ENCODE data around the gene LMTK3. TPM values are rescaled to one million over a fixed set of nuclear protein-coding genes. Genes with fewer than 3 reads are reported as not detected.

The LMTK3 gene
- total and polyA plus RNA-seq, 9 of the 15 experiments (the other 6 are each of a cell fraction or from before 2014, with no cell fraction given): 0.35 to 12.3 (median 2.0) TPM; not detected in 2

GRCh38 chr19:48481846-48482639, 29.6 kb downstream of the LMTK3 start:
- ATAC-seq (no peak), FAIRE-seq (no peak), DNase-seq (ENCODE audit: extremely low read depth in 1 of 4, low spot score in 3 of 4) (no peak)
- WGBS (ENCODE audit: insufficient coverage, low coverage, missing lambda C conversion rate): 41% methylated on average over 7 of the region's 7 CpGs
- Histone ChIP-seq H3K9ac (ENCODE audit: insufficient read depth in 1 of 2, low read depth in 2 of 2, low read length in 2 of 2) (peak overlapping the region in 1 of 2 experiments; percentile 23; a peak in 1 of 4 replicates), H3K4me2 (ENCODE audit: insufficient read depth, low read length) (no peak overlapping the region), H3K9me1 (ENCODE audit: control insufficient read depth, insufficient read depth, low read length) (no peaks in the 10 kb centered on the region), H3K9me3 (replicated peaks; ENCODE audit: control insufficient read depth, insufficient read depth, low read depth, low read length) (no peaks in the 10 kb centered on the region), H3K27ac (ENCODE audit: extremely low read depth, low read depth, low read length) (no peak overlapping the region), H4K20me1 (replicated peaks; ENCODE audit: control insufficient read depth, insufficient read depth, low read length) (no peaks in the 10 kb centered on the region), H3K4me3 (no peak overlapping the region), H3K4me1 (replicated peaks in 1 of 2; ENCODE audit: control insufficient read depth in 2 of 2, insufficient read depth in 2 of 2, low read length in 2 of 2) (peaks cover 0 to 19% of the 10 kb centered on the region in 2 experiments; a peak in 2 of 5 replicates), H2AFZ (ENCODE audit: low read depth, low read length) (no peak overlapping the region), H3K79me2 (ENCODE audit: control insufficient read depth, insufficient read depth, low read length) (no peaks in the 10 kb centered on the region), H3K27me3 (ENCODE audit: control insufficient read depth in 2 of 2, insufficient read depth in 2 of 2, low read length in 2 of 2) (no peaks in the 10 kb centered on the region), H3K36me3 (ENCODE audit: control insufficient read depth, insufficient read depth, low read length) (peaks cover 25% of the 10 kb centered on the region; the same call in 1 of the 3 replicates)
- BruUV-seq (replicated peaks): TSS peak; percentile 35
- ChIA-PET CTCF (ENCODE audit: low intra/inter-chr PET ratio) (no interaction called here), POLR2A (interaction anchor here (0.6 to 1.7 kb wide), 3 partner anchors 9 to 1002 kb away, joined by 3 to 7 read pairs (median 3); no protein-coding TSS in a partner anchor)
- intact Hi-C loops (cut with micrococcal nuclease) (no loop called here), in situ Hi-C loops (cut with MboI) (no loop called here)
- TF ChIP-seq SREBF2 (CRISPR knock-in tag; IDR thresholded peaks at IDR 0.05): no peak
- TF ChIP-seq EHMT2 (IDR thresholded peaks at IDR 0.05): no peak
- no peak for TF ChIP-seq GTF2F1 (IDR thresholded peaks at IDR 0.05; ENCODE audit: low read depth, low read length)
- no peak for TF ChIP-seq TAF7 (tag; IDR thresholded peaks at IDR 0.05)
- no peak for TF ChIP-seq DNMT1 (IDR thresholded peaks at IDR 0.05)
- no peak for TF ChIP-seq U2AF1 (optimal IDR thresholded peaks at IDR 0.05; ENCODE audit: low read depth, low read length)
- no peak for TF ChIP-seq TFAM (CRISPR knock-in tag; conservative IDR thresholded peaks at IDR 0.05)
- peak; percentile 83; the same call in 1 of the 2 replicates for TF ChIP-seq POLR2AphosphoS2 (IDR thresholded peaks at IDR 0.05; ENCODE audit: low read length)
- TF ChIP-seq POLR2B (IDR thresholded peaks at IDR 0.05; ENCODE audit: low read depth, partially characterized antibody): peak; percentile 14
- no peak for TF ChIP-seq CSDE1 (IDR thresholded peaks at IDR 0.05)
- TF ChIP-seq FOXA3 (CRISPR knock-in tag; conservative IDR thresholded peaks at IDR 0.05 in 1 of 2, IDR thresholded peaks at IDR 0.05 in 1 of 2): no peak
- TF ChIP-seq PML (IDR thresholded peaks at IDR 0.05; ENCODE audit: low read length): 0 out of 2 replicates have a peak, but pooled peaks have one; percentile 7
- no peak for TF ChIP-seq HMG20B (CRISPR knock-in tag; IDR thresholded peaks at IDR 0.05)
- TF ChIP-seq SAFB (IDR thresholded peaks at IDR 0.05; ENCODE audit: borderline replicate concordance, low read depth, low read length): no peak
- peak; percentile 58; the same call in 1 of the 2 replicates for TF ChIP-seq POLR2A (conservative IDR thresholded peaks at IDR 0.05)
- peak; percentile 24; the same call in 1 of the 2 replicates for TF ChIP-seq SUPT5H (IDR thresholded peaks at IDR 0.05)
- TF ChIP-seq ZNF143 (CRISPR knock-in tag; IDR thresholded peaks at IDR 0.05): no peak
- no peak for TF ChIP-seq CREB1 (IDR thresholded peaks at IDR 0.05)
- TF ChIP-seq CREB1 (CRISPR knock-in tag; IDR thresholded peaks at IDR 0.05): no peak
- no peak for TF ChIP-seq HEY1 (CRISPR knock-in tag; IDR thresholded peaks at IDR 0.05; ENCODE audit: borderline replicate concordance)
- TF ChIP-seq, protein P1, sequence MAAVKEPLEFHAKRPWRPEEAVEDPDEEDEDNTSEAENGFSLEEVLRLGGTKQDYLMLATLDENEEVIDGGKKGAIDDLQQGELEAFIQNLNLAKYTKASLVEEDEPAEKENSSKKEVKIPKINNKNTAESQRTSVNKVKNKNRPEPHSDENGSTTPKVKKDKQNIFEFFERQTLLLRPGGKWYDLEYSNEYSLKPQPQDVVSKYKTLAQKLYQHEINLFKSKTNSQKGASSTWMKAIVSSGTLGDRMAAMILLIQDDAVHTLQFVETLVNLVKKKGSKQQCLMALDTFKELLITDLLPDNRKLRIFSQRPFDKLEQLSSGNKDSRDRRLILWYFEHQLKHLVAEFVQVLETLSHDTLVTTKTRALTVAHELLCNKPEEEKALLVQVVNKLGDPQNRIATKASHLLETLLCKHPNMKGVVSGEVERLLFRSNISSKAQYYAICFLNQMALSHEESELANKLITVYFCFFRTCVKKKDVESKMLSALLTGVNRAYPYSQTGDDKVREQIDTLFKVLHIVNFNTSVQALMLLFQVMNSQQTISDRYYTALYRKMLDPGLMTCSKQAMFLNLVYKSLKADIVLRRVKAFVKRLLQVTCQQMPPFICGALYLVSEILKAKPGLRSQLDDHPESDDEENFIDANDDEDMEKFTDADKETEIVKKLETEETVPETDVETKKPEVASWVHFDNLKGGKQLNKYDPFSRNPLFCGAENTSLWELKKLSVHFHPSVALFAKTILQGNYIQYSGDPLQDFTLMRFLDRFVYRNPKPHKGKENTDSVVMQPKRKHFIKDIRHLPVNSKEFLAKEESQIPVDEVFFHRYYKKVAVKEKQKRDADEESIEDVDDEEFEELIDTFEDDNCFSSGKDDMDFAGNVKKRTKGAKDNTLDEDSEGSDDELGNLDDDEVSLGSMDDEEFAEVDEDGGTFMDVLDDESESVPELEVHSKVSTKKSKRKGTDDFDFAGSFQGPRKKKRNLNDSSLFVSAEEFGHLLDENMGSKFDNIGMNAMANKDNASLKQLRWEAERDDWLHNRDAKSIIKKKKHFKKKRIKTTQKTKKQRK (IDR thresholded peaks at IDR 0.05; ENCODE audit: borderline replicate concordance, low read depth, low read length): no peak
